GM10248 (cell line): ENCODE data around the gene PLA2G4E.

Experiments used
- CTCF ChIA-PET: fragments of 300-600 bp; sonication (Branson Sonifier 250); formaldehyde crosslinking; extraction: SDS; loops from one replicate; lab custom pipeline; 2021; ENCODE audit warnings: antibody characterized with exemption; lab: Yijun Ruan, JAX
- POLR2A ChIA-PET: fragments of 350-650 bp; sonication (Branson Sonifier 250); formaldehyde crosslinking; extraction: SDS; loops from one replicate; lab custom pipeline; 2020; ENCODE audit warnings: antibody characterized with exemption; lab: Yijun Ruan, JAX
- DNase-seq: peaks from one replicate; pipeline ENCODE4 v3.0.0; 2012; ENCODE audit errors: extremely low spot score
- TF ChIP-seq, protein P1 (sequence below): IDR thresholded peaks from 2 replicates; pipeline ENCODE4 v1.5.1; 2012; ENCODE audit warnings: mild to moderate bottlenecking, low read depth; ENCODE audit errors: extremely low read depth, missing control alignments, control extremely low read depth

PLA2G4E gene

DNA sequence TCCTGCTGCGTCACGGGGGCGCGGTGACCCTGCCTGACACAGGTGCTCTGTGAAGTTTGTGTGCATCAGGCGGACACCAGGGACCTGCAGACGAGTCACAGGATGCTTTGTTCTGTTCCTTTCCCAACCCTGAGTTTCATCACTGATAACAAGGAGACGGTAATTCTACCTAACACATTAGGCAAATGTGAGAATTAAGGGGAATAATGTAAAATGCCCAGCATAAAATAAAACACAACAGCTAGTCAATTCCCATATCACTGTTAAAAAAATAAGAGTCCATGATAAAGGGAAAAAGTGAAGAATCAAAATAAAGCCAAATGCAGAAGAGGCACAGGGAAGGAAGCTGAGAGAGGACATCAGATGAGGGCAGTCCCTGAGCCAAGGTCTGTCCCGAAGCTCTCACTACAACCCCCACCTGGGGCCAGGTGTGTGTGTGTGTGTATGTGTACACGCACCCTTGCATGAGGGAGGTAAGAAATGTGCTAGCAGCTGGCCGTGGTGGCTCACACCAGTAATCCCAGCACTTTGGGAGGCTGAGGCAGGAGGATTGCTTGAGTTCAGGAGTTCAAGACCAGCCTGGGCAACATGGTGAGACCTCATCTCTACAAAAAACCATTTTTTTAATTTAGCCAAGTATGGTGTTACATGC, 46.0 kb upstream of the PLA2G4E start:
- TF ChIP-seq, protein P1, sequence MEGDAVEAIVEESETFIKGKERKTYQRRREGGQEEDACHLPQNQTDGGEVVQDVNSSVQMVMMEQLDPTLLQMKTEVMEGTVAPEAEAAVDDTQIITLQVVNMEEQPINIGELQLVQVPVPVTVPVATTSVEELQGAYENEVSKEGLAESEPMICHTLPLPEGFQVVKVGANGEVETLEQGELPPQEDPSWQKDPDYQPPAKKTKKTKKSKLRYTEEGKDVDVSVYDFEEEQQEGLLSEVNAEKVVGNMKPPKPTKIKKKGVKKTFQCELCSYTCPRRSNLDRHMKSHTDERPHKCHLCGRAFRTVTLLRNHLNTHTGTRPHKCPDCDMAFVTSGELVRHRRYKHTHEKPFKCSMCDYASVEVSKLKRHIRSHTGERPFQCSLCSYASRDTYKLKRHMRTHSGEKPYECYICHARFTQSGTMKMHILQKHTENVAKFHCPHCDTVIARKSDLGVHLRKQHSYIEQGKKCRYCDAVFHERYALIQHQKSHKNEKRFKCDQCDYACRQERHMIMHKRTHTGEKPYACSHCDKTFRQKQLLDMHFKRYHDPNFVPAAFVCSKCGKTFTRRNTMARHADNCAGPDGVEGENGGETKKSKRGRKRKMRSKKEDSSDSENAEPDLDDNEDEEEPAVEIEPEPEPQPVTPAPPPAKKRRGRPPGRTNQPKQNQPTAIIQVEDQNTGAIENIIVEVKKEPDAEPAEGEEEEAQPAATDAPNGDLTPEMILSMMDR, result no peak
- ChIA-PET CTCF (interaction anchor here (1.3 to 8.9 kb wide), 3 partner anchors 15 to 77 kb away, joined by 4 to 79 read pairs (median 5); no protein-coding TSS in a partner anchor), POLR2A (no interaction called here)
- DNase-seq, result no peak

DNA sequence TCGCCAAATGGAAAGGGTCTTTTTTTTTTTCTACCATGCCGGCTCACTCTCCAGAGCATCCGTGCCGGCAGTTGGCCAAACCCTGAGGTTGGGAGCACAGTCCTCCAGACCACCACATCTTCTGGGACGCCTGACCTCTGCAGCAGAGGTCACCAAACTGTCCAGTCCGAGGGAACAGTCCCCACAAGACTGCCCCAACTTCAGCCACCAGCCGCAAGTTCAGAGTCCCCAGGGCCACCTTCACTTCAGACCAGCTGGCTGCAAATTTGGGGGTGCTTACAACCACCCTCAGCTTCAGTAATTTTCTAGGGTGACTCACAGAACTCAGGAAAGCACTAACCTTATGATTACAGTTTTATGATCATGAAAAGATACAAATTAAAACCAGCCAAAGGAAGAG, 44.6 kb upstream of the PLA2G4E start:
- ChIA-PET CTCF (interaction anchor here (1.0 to 8.9 kb wide), 4 partner anchors 9 to 84 kb away, joined by 3 to 79 read pairs (median 3); no protein-coding TSS in a partner anchor), POLR2A (no interaction called here)

DNA sequence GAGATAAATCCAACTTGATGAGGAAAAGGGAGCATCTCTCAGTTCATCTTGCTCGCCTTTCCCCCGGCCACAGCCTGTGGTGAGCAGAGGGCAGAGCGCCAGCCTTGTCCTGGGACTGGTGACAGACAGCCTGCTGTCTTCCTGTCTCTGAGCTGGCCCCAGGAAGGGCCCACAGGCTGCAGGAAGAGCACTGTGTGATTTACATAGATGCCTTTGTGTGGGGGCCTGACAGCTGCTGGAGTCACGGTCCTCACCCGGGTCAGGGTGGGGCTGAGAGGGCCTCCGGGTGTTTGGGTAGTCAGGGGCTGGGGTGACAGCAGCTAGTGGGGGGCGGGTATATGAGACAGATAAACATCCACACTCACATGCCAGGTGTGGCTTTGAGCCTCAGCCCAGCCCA, 44.2 kb upstream of the PLA2G4E start:
- POLR2A ChIA-PET, result no interaction called here
- CTCF ChIA-PET, result interaction anchor here (1.0 to 8.9 kb wide), 4 partner anchors 9 to 84 kb away, joined by 3 to 79 read pairs (median 3); no protein-coding TSS in a partner anchor
- TF ChIP-seq, protein P1, result no peak
- no peak for DNase-seq

More for the DNA sequence above, 44.6 kb upstream of the PLA2G4E start:
- TF ChIP-seq, protein P1, result no peak
- no peak for DNase-seq

DNA sequence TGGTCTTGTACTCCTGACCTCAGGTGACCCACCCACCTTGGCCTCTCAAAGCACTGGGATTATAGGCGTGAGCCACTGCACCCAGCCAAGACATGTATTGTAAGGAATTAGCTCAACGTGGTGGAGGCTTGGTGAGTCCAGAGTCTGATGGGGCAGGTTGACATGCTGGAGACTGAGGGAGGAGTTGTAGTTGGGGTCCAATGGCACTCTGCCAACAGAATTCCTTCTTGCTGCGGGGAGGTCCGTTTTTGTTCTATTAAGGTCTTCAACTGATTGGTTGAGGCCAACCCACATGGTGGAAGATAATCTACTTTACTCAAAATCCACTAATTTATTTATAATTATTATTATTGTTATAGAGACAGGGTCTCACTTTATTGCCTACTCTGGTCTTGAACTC, 43.4 kb upstream of the PLA2G4E start:
- ChIA-PET CTCF (interaction anchor here (1.9 to 8.9 kb wide), 5 partner anchors 10 to 75 kb away, joined by 6 to 79 read pairs (median 45); no protein-coding TSS in a partner anchor), POLR2A (no interaction called here)
- TF ChIP-seq, protein P1, result no peak
- DNase-seq, result no peak

DNA sequence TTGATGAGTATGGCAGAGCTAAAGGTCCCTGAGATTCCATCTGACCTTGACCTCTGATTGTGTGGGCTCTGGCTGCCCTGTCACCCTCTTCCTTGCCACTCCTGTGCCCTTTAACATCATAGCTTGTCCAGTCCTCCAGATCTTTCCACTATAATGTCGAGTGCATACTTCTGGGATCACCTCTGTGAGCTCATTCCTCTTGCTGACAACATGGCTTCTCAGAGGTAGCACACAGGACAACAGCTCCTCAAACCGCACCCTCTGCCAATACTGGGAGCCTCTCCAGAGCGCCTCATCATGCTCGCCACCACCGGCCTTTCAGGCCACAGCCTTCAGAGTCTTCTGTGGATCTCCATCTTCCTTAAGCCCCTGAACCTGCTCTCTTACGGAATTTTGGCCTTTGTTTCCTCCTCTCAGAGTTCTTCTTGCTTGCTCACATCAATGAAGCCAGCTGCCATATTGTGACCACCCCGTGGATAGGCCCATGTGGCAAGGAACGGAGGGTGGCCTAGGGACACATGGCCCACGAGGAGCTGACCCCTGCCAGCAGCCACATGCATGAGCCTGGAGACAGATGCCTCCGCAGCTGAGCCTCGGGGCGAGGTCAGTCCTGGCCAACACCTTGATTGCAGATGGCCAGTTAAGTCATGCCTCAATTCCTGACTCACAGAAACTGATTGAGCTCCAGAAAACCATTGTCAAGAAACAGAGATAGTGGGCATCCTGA, 42.4 kb upstream of the PLA2G4E start:
- TF ChIP-seq, protein P1, result no peak
- ChIA-PET POLR2A (no interaction called here), CTCF (interaction anchor here (0.8 to 8.9 kb wide), 7 partner anchors 9 to 78 kb away, joined by 3 to 79 read pairs (median 8); no protein-coding TSS in a partner anchor)
- no peak for DNase-seq

DNA sequence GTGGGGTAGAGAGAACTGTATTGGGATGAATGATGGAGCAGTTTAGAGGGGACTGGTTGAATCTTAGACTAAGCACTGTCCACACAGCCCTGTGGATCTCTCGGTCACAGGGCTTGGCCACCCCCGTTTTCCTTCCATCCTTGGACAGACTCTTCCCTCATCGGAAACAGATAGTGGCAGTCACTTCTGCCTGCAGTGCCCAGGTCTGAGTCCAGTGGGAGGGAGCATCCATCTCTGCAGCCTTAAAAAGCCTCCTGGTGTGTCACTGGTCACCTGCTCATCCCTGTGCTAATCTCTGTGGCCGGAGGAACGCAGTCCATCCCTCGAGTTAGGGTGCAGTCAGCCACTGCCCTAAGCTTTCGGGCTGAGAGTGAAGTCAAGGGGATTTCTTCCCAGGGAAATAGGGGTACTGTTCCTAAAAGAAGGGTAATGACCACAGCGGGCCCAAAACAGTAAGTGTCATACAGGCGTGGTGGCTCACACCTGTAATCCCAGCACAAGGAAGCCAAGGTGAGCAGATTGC, 41.5 kb upstream of the PLA2G4E start:
- TF ChIP-seq, protein P1, result no peak
- ChIA-PET POLR2A (no interaction called here), CTCF (interaction anchor here (1.4 to 8.9 kb wide), 8 partner anchors 8 to 77 kb away, joined by 3 to 79 read pairs (median 16); no protein-coding TSS in a partner anchor)
- DNase-seq, result no peak
